NCI-H2227 treated with DMSO at 0.1 percent for 48 hours (cell line): Measurements from ENCODE around the gene CACNA1I.

Experiments used
- DNase-seq: peaks from one replicate; lab custom pipeline; 2025; lab: John Stamatoyannopoulos, UW

The CACNA1I gene

DNA sequence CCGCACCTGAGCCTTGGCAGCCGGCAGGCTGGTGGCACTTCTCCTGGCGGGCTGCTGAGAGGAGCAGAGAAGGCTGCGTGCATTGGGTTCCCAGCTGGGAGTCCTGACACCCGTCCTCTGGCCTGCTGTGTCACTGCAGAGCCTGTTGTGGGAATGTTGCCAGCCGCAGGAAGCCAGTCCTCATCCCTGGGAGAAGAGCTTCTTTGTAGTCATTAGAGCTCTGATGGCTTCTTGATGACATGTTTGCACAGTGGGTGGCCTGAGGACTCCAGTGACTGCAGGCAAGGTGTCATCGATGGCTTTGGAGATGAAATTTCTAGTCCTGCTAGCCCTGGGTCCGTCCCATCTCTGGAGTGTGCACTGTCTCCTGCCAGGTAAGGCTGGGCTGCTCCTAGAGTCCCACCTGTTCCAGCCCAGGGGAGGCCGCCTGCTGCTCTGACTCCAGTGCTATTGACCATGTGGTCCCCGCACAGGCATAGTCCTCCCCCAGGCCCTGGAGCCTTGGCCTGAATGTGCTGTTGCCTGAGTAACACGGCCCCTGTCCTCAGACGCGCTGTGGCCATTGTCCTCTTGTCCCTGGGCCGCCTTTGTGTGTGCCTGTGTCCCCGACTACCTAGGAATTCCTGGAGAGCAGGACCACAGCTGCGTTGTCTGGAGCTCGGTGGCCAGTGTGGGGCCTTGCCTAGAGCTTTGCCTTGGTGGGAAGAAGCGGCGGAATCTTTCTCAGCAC, 129.2 kb downstream of the CACNA1I start:
- no peak for DNase-seq

GRCh38 chr22:39700565-39700964, 130.0 kb downstream of the CACNA1I start:
- DNase-seq: no peak

DNA sequence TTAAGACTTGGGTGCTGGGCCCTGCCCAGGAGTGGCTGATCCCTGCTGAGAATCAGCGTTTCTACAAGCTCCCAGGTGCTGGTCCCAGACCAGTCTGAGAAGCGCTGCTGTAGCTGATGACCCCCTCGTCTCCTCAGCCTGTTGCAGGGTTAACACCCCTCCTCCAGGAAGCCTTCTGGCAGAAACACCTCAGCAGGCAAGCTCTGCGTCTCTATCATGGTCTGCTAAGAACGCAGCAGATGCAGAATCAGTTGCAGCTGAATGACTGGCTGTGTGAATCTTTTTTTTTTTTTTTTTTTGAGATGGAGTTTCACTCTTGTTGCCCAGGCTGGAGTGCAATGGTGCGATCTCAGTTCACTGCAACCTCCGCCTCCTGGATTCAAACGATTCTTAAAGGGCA, 132.5 kb downstream of the CACNA1I start:
- DNase-seq: no peak

DNA sequence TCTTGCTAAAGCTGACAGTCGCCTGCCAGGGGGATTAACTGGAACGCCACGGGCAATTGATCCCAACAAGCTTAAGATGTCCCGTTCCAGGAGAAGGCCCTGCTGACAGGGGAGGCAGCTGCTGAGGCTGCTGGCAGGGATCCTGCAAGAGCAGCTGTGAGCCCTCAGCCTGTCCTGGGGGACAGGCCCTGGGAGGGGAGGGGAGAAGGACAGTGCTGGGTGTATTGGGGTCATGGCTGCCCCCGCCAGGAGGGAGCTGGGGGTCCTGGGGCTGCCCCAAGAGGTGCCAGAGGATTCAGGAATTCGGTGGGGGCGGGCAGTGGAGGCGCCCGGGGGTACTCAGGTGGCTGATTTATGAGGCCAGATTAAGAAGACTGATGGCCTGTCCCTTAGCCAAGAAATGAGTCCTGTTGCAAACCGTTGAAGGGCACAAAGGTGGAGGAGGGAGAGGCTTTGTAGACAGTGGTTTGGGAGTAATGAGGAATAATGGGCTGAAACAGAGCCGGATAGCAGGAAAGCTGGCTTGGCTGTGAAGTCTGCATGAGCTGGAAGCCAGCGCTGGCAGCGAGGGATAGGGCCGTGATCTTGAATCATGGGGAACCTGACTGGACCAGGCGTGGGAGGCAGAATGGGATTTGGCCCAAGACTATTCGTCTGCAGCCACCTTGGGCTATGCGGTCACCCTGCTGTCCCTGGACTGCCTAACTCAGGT, 133.5 kb downstream of the CACNA1I start:
- DNase-seq: no peak

- no peak for DNase-seq
These were observed 134.8 kb downstream of the CACNA1I start for GRCh38 chr22:39705386-39705785.

GRCh38 chr22:39706376-39707140, 136.0 kb downstream of the CACNA1I start:
- no peak for DNase-seq

DNA sequence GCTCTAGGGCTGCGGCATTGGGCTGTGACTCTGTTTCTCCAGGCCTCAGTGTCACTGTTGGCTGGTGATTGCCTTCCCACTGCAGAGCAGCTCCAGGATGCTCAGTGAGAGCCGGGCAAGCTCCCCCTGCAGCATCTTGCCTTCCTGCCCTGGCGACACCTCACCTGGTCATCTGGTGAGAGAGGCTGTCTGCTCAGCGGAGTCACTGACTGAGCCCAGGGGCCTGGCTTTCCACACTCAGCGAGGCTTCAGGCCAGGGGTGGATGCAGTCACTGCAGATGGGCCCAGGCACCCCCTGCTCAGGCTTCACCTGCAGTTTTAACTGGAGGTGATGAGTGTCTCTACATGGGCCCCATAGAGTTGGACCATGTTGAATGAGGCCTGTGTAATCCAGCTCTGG, 136.8 kb downstream of the CACNA1I start:
- no peak for DNase-seq

- no peak for DNase-seq
These were observed 137.3 kb downstream of the CACNA1I start for GRCh38 chr22:39707816-39708215.

- no peak for DNase-seq
These were observed 140.0 kb downstream of the CACNA1I start for GRCh38 chr22:39710380-39711150.

- DNase-seq: no peak
These were observed 141.5 kb downstream of the CACNA1I start for GRCh38 chr22:39712081-39712480.

DNA sequence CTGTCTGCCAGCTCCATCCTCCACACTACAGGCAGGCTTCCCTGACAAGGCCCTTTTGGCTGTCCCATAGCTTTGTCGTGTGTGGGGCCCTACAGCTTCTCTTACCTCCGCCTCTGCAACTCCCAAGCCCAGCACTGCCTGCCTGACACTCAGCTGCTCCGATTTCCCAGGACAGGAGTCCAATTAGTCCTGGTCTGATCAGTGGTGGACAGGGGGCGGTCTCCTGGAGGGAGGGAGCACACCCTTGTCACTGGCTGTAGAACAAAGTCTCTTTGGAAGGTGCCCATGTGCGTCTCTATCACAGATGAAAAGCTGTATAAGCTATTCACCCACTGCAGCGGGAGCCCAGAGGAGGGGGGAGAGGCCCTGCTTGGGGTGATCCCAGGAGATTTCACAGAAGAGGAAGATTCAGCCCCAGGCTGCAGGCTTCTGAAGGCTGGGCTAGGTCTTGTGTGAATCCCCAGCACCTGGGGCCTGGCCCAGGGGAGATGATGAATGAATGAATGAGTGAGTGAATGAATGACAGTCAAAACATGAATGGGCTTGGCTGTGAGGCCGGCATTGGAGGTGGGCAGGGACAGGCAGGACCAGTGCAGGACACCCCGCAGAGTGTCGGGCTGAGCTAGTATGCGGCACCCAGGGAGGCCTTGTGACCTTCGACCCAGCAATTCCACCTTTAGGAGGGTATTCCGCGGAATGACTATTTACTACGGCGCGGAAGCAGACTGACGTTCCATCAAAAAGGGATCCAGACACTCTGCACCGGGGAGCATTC, 142.4 kb downstream of the CACNA1I start:
- no peak for DNase-seq

GRCh38 chr22:39713799-39714290, 143.3 kb downstream of the CACNA1I start:
- DNase-seq: no peak

GRCh38 chr22:39714321-39714720, 143.8 kb downstream of the CACNA1I start:
- no peak for DNase-seq

DNA sequence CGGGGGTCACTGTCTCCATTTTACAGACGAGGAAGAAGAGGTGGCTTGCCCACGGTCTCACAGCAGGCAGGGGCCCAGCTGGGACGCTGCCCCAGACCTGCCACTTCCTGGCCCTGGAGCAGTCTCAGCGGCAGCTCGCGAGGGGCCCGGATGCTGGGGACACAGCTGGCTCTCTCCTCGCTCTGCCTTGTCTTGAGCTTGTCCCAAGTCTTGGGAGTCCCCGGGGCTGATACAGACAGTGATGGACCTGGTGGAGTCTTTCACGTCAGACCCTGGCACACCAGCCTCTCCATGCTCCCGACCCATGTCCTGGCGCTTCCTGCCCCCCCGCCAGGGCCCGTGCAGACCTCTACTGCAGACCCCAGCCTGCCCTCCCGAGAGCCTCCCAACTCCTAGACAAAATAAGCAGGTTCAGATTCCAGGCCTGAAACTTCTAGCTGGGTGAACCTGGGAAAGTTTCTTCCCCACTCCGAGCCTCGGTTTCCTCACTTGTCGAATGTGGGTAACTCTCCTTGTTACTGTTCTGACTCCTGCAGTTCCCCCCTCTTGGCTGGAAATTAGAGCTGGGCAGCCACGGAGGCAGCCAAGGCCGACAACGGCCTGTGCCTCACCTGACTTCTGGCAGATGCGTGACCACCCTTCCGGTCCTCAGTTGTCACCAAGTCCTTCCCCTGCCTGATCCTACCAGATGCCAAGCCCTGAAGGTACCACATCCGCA, 145.4 kb downstream of the CACNA1I start:
- no peak for DNase-seq

- no peak for DNase-seq
These were observed 146.0 kb downstream of the CACNA1I start for GRCh38 chr22:39716534-39716933.

DNA sequence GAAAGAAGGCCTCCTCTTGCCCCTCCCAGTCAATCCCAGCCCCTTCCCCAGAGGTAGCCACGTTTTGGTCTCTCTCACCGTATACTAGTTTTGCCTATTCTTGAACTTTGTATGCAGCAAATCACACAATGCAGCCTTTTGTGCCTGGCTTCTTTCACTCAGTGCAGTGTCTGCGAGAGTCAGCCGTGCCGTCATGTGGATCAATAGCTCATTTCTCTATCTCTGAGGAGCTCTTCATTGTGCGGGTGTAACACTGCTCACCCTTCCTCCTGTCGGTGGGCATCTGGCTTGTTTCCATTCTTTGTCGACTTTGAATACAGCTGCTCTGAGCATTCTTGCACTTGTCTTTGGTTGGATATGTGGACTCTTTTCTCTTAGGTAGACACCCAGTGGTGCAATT, 146.5 kb downstream of the CACNA1I start:
- no peak for DNase-seq

DNA sequence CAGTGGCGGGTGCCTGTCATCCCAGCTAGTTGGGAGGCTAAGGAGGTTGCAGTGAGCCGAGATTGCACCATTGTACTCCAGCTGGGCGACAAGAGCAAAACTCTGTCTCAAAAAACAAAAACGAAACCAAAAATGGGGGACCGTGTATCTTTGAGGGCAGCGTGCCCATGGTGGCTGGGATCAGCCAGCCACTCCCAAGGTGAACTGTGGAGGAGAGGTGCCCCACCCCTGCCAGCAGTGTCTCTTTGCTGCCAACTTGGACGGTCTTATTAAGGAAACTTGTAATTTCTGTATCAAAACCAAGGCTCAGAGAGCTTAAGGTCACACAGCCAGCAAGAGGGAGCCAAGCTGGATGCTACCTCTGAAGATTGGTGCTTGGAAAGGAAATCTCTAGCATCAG, 147.7 kb downstream of the CACNA1I start:
- no peak for DNase-seq

- DNase-seq: no peak
These were observed 148.4 kb downstream of the CACNA1I start for GRCh38 chr22:39718921-39719475.

- DNase-seq: no peak
These were observed 149.3 kb downstream of the CACNA1I start for GRCh38 chr22:39719559-39720450.
